Measurements from ENCODE around the gene PAEP. TPM values are rescaled to one million over a fixed set of nuclear protein-coding genes. Genes with fewer than 3 reads are reported as not detected.

The PAEP gene
- total RNA-seq, 3 donors from 2014 or later: not detected

- H3K36me3 ChIP-seq: no peaks in the 10 kb centered on the region
- intact Hi-C loops (cut with DNase I; ENCODE audit: low total_unique reads): no loop called here
- TF ChIP-seq POLR2A (IDR thresholded peaks at IDR 0.05) (no peak), POLR2AphosphoS5 (IDR thresholded peaks at IDR 0.05) (no peak)
- TF ChIP-seq, protein P1, sequence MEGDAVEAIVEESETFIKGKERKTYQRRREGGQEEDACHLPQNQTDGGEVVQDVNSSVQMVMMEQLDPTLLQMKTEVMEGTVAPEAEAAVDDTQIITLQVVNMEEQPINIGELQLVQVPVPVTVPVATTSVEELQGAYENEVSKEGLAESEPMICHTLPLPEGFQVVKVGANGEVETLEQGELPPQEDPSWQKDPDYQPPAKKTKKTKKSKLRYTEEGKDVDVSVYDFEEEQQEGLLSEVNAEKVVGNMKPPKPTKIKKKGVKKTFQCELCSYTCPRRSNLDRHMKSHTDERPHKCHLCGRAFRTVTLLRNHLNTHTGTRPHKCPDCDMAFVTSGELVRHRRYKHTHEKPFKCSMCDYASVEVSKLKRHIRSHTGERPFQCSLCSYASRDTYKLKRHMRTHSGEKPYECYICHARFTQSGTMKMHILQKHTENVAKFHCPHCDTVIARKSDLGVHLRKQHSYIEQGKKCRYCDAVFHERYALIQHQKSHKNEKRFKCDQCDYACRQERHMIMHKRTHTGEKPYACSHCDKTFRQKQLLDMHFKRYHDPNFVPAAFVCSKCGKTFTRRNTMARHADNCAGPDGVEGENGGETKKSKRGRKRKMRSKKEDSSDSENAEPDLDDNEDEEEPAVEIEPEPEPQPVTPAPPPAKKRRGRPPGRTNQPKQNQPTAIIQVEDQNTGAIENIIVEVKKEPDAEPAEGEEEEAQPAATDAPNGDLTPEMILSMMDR (IDR thresholded peaks at IDR 0.05): no peak
- no peak overlapping the region for H3K27ac ChIP-seq
- no peaks in the 10 kb centered on the region for H3K9me3 ChIP-seq
- DNase-seq (ENCODE audit: low spot score in 2 of 2): no peak
- no peaks in the 10 kb centered on the region for H3K4me1 ChIP-seq
- peaks cover 0 to 28% of the 10 kb centered on the region in 2 donors for H3K27me3 ChIP-seq
- H3K4me3 ChIP-seq: no peak overlapping the region
These were observed 27.5 kb downstream of the PAEP start for GRCh38 chr9:135588886-135589595.

GRCh38 chr9:135589596-135590485 lies 28.3 kb downstream of the PAEP start:
- H3K36me3 ChIP-seq: no peaks in the 10 kb centered on the region
- no peaks in the 10 kb centered on the region for H3K9me3 ChIP-seq
- TF ChIP-seq, protein P1 (IDR thresholded peaks at IDR 0.05): no peak
- TF ChIP-seq POLR2AphosphoS5 (IDR thresholded peaks at IDR 0.05): no peak
- TF ChIP-seq POLR2A (IDR thresholded peaks at IDR 0.05): no peak
- H3K27ac ChIP-seq: no peak overlapping the region
- DNase-seq (ENCODE audit: low spot score in 2 of 2): no peak
- intact Hi-C loops (cut with DNase I; ENCODE audit: low total_unique reads): no loop called here
- peaks cover 0 to 28% of the 10 kb centered on the region in 2 donors for H3K27me3 ChIP-seq
- no peak overlapping the region for H3K4me3 ChIP-seq
- H3K4me1 ChIP-seq: no peaks in the 10 kb centered on the region

DNA sequence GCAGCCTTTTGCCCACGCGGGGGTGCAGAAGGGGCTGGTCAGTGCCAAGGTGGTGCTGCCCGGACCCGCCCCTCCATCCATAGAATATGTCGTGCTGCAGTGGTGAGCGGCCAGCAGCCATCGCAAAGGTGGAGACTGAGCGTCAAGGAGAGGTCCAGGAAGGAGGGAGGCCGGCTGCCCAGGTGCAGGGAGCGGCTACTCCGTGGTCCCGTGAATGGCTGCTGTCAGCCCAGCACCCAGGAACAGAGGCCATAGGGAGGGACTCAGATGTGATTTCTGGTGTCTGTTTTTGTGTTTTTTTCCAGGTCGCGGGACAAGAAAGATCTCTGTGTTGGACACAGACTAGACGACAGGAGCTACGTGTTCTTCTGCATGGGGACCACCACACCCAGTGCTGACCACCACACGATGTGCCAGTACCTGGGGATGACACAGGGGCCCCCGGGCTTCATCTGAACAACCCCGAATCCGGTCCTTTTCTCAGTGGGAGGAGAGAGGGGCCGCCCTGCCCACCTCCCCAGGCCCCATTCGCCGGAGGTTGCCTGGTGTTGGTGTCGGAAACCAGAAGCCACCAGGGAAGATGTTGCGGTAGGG lies 29.0 kb downstream of the PAEP start:
- DNase-seq (ENCODE audit: low spot score in 2 of 2): no peak
- no peak for TF ChIP-seq POLR2AphosphoS5 (IDR thresholded peaks at IDR 0.05)
- TF ChIP-seq, protein P1 (IDR thresholded peaks at IDR 0.05): no peak
- no peak for TF ChIP-seq POLR2A (IDR thresholded peaks at IDR 0.05)
- Histone ChIP-seq H3K4me1 (no peaks in the 10 kb centered on the region), H3K36me3 (no peaks in the 10 kb centered on the region), H3K27me3 (peaks cover 0 to 26% of the 10 kb centered on the region in 2 donors), H3K9me3 (no peaks in the 10 kb centered on the region), H3K4me3 (no peak overlapping the region), H3K27ac (no peak overlapping the region)
- intact Hi-C loops (cut with DNase I; ENCODE audit: low total_unique reads): no loop called here

- H3K27me3 ChIP-seq: peaks cover 0 to 17% of the 10 kb centered on the region in 2 donors
- no peak overlapping the region for H3K4me3 ChIP-seq
- TF ChIP-seq POLR2AphosphoS5 (IDR thresholded peaks at IDR 0.05) (no peak), POLR2A (IDR thresholded peaks at IDR 0.05) (no peak)
- TF ChIP-seq, protein P1 (IDR thresholded peaks at IDR 0.05): no peak
- H3K27ac ChIP-seq: no peak overlapping the region
- no peaks in the 10 kb centered on the region for H3K9me3 ChIP-seq
- H3K4me1 ChIP-seq: no peaks in the 10 kb centered on the region
- intact Hi-C loops (cut with DNase I; ENCODE audit: low total_unique reads): no loop called here
- H3K36me3 ChIP-seq: no peaks in the 10 kb centered on the region
- no peak for DNase-seq (ENCODE audit: low spot score in 2 of 2)
These were observed 30.2 kb downstream of the PAEP start for GRCh38 chr9:135591506-135592330.

All from breast epithelium (tissue), 4 donors.